HG03066 (cell line): ENCODE measurements around the gene WDR7.

Experiments used
- ATAC-seq: cut with Tn5 transposase; IDR thresholded peaks from one replicate; pipeline ENCODE4 v1.9.1; 2021; ENCODE audit warnings: low read depth; ENCODE audit not compliant: unreplicated experiment

WDR7 gene

DNA sequence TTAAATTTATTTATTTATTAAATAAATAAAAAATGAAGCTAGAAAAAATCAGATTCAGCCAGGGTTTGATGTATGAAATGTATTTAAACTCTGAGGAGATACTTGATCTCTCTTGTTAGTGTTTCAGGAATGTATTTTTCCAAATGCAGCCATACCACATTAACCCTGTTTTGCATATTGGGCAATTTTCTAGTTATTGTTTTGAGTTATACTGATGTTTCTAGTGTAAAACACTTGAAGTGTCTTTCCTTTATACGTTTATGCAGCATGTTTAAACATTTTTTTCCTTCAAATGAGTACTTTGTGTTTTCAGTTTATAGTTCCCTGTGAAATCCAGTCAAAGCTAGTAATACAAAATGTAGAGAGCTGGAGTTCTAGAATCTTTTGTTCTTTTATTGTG is 69.9 kb downstream of the WDR7 start:
- no peak for ATAC-seq

DNA sequence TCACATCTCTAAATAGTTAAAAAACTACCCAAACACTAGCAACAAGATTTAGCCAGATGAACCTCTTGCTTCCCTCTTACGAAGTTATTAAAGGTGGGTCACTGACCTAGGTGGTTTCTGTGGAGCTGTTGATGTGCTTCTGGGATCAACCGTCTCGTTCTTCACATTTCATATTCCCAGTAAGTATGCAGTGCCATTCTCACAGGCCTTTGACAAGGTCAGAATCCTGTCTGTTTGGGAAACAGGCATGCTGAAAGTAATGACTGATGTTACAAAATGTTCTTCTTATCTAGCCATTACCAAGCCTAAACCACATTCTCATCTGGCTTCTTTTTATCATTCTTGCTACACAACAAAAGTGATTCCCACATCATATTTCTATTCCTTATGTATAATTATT is 70.3 kb downstream of the WDR7 start:
- ATAC-seq: no peak

GRCh38 chr18:56722518-56722917 is 71.4 kb downstream of the WDR7 start:
- no peak for ATAC-seq

GRCh38 chr18:56723068-56723467 is 71.9 kb downstream of the WDR7 start:
- no peak for ATAC-seq

GRCh38 chr18:56723706-56724105 is 72.5 kb downstream of the WDR7 start:
- ATAC-seq: no peak

DNA sequence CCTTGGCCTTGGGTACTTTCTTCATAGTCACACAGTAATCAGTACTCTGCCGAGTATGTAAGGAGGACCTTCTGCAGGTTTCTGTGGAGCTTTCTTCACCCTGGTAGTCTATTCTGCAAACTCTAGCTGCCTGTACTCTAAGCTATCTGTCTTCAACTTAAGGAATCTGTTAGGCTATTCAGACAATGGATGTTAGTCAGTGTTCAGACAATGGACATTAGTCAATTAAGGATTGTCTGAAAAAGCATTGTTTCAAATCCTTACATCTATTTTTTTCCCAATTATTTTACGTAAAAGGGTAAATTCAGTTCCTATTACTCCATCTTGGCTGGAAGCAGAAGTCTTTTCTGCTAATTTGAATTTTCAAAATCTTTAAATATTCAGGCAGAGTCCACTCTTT is 75.7 kb downstream of the WDR7 start:
- ATAC-seq: no peak

DNA sequence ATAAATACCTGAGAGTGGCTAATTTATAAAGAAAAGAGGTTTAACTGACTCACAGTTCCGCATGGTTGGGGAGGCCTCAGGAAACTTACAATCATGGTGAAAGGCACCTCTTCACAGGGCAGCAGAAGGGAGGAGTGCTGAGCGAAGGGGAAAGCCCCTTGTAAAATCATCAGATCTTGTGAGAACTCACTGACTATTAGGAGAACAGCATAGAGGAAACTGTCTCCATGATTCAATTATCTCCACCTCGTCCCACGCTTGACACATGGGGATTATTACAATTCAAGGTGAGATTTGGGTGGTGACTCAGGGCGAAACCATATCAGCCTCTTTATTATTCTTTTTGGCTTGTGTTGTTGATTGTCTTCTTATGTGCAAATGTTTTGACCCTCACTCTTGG is 76.2 kb downstream of the WDR7 start:
- ATAC-seq: no peak

- no peak for ATAC-seq
Measured at GRCh38 chr18:56728741-56729140, 77.6 kb downstream of the WDR7 start.

- ATAC-seq: no peak
Measured at GRCh38 chr18:56738184-56738583, 87.0 kb downstream of the WDR7 start.

DNA sequence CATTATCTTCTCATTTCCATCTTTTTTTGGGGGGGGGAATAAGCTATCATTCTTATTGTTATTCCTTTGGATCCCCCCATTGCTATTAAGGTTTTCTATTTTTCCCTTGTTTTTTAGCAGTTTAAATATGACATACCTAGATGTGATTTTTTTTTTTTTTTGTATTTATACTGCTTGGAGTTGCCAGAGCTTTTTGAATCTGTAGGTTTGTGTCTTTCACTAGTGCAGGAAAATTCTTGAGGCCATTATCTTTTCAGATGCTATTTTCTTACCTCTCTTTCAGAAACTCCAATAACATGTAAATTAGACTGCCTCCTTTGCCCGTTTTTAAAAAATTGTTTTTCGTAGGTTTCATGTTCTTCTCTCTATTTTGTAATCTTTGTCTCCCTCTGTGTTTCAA is 88.6 kb downstream of the WDR7 start:
- ATAC-seq: no peak

DNA sequence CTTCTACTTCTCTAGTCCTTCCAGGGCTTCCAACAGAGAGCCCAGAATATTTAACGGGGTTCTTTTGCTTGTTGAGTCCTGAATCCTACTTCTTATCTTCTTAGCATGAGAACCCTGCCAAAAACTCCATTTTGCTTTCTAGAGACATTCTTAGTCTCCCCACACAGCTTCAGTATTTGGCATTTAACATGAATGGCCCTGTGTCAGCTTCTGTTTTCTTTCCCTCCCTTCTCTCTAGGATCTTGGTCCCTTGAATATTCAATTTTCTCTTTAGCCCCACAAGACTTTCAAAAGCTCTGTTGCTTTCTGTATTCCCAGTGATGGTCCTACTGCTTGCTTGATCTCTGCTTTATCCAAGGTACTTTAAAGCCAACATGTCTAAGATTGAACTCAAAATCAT is 89.5 kb downstream of the WDR7 start:
- ATAC-seq: no peak

- ATAC-seq: no peak
Measured at GRCh38 chr18:56741685-56742084, 90.5 kb downstream of the WDR7 start.

DNA sequence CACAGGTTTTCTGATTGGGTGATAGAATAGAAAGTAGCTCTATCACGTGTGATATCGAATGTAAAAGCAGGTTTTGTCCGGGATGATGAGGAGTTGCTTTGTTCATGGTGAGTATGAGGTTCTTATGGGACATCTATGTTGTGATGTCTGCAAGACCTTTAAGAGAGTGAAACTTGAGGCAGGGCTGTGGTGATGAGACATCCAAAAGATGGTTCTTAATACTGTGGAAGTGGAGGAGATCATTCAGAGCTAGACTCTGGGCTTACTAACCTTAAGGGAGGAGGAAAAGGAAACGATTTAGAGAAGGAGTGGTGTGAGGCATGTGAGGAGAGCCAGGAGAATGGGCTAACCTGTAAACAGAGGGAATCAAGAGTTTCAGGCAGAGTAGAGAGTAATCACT is 92.0 kb downstream of the WDR7 start:
- no peak for ATAC-seq

GRCh38 chr18:56747032-56747658 is 96.0 kb downstream of the WDR7 start:
- no peak for ATAC-seq

DNA sequence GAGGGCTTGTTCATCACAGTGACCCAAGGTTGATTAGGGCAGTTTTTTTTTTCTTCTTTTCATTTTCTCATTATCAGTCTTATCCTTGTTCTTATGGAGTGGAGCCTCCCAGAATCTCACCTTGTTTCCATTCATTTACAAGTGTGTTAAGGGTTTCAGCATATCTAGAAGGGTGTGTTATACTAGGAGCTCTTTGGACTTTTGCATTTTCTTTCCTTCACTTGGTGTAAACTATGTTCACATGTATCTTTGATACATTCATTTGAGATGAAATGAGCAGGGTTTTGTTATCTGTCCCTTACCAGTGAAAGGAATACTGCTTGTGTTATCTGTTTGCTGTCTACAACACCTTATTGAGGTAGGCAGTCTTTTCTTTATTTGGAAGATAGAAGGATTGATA is 96.7 kb downstream of the WDR7 start:
- ATAC-seq: no peak

DNA sequence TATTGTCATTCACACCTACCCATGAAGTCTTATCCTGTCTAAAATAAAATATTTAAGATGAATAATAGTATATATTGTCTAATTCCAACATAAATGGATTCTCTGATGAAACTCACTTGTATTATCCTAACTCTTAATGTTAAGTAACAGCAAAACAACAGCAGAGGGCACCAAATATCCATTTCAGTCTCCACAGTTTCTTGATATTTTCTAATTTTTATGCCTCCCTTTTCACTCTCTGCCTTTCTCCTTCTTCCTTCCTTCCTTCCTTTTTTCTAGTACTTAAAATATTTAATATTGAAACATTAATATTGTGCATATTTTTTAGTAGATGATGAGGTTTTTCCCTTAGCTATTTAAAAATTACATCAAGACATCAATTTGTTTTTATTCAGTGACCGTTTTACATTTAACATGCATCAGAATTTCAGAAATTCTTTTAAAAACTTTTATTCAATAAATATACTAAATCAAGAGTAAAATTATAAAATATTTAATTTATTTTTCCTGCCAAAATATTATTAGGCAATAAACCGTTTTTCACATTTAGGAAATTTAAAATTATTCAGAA is 97.6 kb downstream of the WDR7 start:
- ATAC-seq: no peak

DNA sequence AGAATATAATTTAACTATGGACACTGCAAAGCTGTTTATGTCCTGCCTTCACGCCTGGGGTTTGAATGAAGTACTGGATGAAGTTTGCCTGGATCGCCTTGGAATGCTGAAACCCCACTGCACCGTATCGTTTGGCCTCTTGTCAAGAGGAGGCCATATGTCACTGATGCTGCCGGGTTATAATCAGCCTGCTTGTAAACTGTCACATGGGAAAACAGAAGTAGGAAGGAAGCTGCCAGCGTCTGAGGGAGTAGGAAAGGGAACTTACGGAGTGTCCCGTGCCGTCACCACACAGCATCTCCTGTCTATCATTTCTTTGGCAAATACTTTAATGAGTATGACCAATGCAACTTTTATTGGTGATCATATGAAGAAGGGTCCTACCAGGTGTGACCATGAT is 105.8 kb downstream of the WDR7 start:
- ATAC-seq: no peak

GRCh38 chr18:56770097-56770496 is 118.9 kb downstream of the WDR7 start:
- ATAC-seq: no peak

DNA sequence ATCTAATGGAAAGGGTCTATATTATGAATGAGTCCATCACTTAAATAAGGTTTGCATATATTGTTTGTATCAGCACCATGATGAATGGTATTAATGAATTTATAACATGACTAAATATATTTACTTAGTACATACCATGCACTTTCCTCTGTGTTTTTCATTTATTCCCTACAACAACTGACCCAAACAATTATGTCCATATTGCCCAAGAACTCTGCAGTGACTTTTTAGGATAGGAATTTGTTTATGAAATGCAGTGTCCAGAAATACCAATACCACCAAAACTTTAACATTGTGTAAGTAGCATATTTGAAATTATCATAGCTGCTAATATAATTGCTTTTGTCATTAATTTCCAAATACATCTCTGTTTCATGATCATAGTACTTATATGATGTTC is 119.7 kb downstream of the WDR7 start:
- ATAC-seq: no peak

GRCh38 chr18:56775701-56776100 is 124.5 kb downstream of the WDR7 start:
- ATAC-seq: no peak

DNA sequence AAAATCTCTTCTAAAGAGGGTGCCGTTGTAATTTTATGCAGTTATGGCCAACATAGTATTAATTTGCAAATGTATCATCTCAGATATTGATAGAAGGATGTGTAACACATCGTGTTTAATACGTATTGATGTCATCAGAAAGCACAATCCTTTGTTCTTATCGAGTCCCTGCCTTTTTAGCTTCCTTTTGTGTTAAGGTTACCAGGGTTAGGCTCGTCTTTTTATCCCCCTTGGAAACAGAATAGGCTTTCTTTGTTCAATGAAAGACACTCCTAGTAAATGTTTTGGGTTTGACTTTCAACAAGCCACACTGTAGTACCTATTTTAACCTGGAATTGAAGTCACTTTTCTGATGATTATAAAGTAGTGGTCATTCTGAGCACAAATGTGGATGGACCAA is 136.2 kb downstream of the WDR7 start:
- ATAC-seq: no peak

- peak; percentile 70 for ATAC-seq
Measured at GRCh38 chr18:56789004-56789888, 138.1 kb downstream of the WDR7 start.
